ENCODE data around the gene TBX4.

GRCh38 chr17:61476476-61477203, 24.4 kb downstream of the TBX4 start:
- TF ChIP-seq CTCF (IDR thresholded peaks at IDR 0.05; ENCODE audit: poor library complexity) = no peak
- TF ChIP-seq EZH2 (IDR thresholded peaks at IDR 0.05; ENCODE audit: borderline replicate concordance) = no peak
